Measurements from ENCODE around the gene CST8. TPM values are rescaled to one million over a fixed set of nuclear protein-coding genes. Genes with fewer than 3 reads are reported as not detected.

Gene CST8
- total and polyA plus RNA-seq, 2 experiments from 2014 or later, result not detected

DNA sequence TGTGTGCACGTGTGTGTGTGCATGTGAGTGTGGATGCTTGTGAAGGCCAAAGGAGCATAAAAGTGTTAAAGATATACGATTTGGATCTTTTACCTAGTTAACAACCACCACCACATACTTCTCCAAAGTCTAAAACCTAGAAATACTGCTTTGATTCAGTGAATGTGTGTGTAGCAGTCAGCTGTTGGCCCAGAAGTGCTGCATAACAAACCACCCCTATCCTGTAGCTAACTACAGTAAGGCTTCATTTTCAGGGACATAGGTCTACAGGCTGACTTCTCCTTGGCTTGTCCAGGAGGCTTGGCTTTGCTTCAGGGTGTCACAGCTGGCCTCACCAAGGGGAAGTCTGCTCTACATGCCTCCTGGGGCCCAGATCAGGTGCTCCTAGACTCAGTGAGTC, 2.4 kb upstream of the CST8 start (continued):
- TF ChIP-seq NANOG (IDR thresholded peaks at IDR 0.05; ENCODE audit: borderline replicate concordance) (no peak), POLR2AphosphoS5 (IDR thresholded peaks at IDR 0.05; ENCODE audit: low read depth) (no peak), CREB1 (CRISPR knock-in tag; IDR thresholded peaks at IDR 0.05; ENCODE audit: low read depth) (no peak), ZNF114 (CRISPR knock-in tag; IDR thresholded peaks at IDR 0.05) (no peak), EZH2 (IDR thresholded peaks at IDR 0.05; ENCODE audit: low read depth, unreplicated experiment) (no peak), JUNB (IDR thresholded peaks at IDR 0.05; ENCODE audit: unreplicated experiment) (no peak)
- TF ChIP-seq, protein P1, sequence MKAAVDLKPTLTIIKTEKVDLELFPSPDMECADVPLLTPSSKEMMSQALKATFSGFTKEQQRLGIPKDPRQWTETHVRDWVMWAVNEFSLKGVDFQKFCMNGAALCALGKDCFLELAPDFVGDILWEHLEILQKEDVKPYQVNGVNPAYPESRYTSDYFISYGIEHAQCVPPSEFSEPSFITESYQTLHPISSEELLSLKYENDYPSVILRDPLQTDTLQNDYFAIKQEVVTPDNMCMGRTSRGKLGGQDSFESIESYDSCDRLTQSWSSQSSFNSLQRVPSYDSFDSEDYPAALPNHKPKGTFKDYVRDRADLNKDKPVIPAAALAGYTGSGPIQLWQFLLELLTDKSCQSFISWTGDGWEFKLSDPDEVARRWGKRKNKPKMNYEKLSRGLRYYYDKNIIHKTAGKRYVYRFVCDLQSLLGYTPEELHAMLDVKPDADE (IDR thresholded peaks at IDR 0.05), result no peak

DNA sequence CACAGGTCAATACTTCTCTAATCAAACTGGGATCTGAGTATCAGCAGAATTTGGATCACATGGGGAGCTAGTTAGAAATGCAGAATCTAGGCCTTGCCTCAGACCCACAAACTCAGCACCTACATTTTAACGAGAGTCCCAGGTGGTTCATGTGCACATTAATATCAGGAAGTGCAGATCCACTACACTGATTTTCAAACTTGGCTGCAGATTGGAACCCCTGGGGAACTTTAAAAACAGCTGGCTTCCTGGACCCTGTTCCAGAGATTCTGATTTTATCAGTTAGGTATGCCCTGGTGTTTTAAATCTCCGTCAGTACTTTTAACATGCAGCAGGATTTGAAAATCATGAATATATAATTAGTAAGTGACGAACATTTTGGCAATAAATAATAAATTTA, 1.9 kb upstream of the CST8 start:
- Mint-ChIP-seq H3K27ac (no peak overlapping the region), H3K4me3 (no peak overlapping the region), H3K9me3 (no peaks in the 10 kb centered on the region; the same call in 2 of the 3 replicates), H3K27me3 (ENCODE audit: insufficient read depth, low read depth, poor library complexity) (peaks cover 6% of the 10 kb centered on the region), H3K36me3 (ENCODE audit: low read depth) (no peaks in the 10 kb centered on the region; the same call in 2 of the 3 replicates), H3K4me1 (peaks cover 9% of the 10 kb centered on the region)
- Histone ChIP-seq H3K27me3 (ENCODE audit: insufficient read depth) (no peaks in the 10 kb centered on the region), H4K20me1 (replicated peaks; ENCODE audit: insufficient read depth) (no peaks in the 10 kb centered on the region), H3K9me2 (ENCODE audit: insufficient read depth) (peaks cover 21% of the 10 kb centered on the region), H3K36me3 (ENCODE audit: insufficient read depth) (no peaks in the 10 kb centered on the region), H3K4me3 (no peak overlapping the region), H3K4me1 (ENCODE audit: insufficient read depth) (no peaks in the 10 kb centered on the region), H3K79me2 (replicated peaks; ENCODE audit: insufficient read depth) (no peaks in the 10 kb centered on the region), H3K4me2 (no peak overlapping the region), H3K27ac (ENCODE audit: low read depth) (no peak overlapping the region), H3F3A (replicated peaks; ENCODE audit: low read depth) (no peaks in the 10 kb centered on the region), H2AFZ (no peak overlapping the region)
- no peak for ATAC-seq
- DNase-seq (ENCODE audit: low spot score), result no peak
- TF ChIP-seq ZNF331 (CRISPR knock-in tag; IDR thresholded peaks at IDR 0.05; ENCODE audit: low read depth) (no peak), JUNB (IDR thresholded peaks at IDR 0.05; ENCODE audit: unreplicated experiment) (no peak), EZH2phosphoT487 (IDR thresholded peaks at IDR 0.05; ENCODE audit: unreplicated experiment) (no peak), EZH2 (IDR thresholded peaks at IDR 0.05; ENCODE audit: low read depth, unreplicated experiment) (no peak), CREB1 (CRISPR knock-in tag; IDR thresholded peaks at IDR 0.05; ENCODE audit: low read depth) (no peak)
- TF ChIP-seq, protein P2, sequence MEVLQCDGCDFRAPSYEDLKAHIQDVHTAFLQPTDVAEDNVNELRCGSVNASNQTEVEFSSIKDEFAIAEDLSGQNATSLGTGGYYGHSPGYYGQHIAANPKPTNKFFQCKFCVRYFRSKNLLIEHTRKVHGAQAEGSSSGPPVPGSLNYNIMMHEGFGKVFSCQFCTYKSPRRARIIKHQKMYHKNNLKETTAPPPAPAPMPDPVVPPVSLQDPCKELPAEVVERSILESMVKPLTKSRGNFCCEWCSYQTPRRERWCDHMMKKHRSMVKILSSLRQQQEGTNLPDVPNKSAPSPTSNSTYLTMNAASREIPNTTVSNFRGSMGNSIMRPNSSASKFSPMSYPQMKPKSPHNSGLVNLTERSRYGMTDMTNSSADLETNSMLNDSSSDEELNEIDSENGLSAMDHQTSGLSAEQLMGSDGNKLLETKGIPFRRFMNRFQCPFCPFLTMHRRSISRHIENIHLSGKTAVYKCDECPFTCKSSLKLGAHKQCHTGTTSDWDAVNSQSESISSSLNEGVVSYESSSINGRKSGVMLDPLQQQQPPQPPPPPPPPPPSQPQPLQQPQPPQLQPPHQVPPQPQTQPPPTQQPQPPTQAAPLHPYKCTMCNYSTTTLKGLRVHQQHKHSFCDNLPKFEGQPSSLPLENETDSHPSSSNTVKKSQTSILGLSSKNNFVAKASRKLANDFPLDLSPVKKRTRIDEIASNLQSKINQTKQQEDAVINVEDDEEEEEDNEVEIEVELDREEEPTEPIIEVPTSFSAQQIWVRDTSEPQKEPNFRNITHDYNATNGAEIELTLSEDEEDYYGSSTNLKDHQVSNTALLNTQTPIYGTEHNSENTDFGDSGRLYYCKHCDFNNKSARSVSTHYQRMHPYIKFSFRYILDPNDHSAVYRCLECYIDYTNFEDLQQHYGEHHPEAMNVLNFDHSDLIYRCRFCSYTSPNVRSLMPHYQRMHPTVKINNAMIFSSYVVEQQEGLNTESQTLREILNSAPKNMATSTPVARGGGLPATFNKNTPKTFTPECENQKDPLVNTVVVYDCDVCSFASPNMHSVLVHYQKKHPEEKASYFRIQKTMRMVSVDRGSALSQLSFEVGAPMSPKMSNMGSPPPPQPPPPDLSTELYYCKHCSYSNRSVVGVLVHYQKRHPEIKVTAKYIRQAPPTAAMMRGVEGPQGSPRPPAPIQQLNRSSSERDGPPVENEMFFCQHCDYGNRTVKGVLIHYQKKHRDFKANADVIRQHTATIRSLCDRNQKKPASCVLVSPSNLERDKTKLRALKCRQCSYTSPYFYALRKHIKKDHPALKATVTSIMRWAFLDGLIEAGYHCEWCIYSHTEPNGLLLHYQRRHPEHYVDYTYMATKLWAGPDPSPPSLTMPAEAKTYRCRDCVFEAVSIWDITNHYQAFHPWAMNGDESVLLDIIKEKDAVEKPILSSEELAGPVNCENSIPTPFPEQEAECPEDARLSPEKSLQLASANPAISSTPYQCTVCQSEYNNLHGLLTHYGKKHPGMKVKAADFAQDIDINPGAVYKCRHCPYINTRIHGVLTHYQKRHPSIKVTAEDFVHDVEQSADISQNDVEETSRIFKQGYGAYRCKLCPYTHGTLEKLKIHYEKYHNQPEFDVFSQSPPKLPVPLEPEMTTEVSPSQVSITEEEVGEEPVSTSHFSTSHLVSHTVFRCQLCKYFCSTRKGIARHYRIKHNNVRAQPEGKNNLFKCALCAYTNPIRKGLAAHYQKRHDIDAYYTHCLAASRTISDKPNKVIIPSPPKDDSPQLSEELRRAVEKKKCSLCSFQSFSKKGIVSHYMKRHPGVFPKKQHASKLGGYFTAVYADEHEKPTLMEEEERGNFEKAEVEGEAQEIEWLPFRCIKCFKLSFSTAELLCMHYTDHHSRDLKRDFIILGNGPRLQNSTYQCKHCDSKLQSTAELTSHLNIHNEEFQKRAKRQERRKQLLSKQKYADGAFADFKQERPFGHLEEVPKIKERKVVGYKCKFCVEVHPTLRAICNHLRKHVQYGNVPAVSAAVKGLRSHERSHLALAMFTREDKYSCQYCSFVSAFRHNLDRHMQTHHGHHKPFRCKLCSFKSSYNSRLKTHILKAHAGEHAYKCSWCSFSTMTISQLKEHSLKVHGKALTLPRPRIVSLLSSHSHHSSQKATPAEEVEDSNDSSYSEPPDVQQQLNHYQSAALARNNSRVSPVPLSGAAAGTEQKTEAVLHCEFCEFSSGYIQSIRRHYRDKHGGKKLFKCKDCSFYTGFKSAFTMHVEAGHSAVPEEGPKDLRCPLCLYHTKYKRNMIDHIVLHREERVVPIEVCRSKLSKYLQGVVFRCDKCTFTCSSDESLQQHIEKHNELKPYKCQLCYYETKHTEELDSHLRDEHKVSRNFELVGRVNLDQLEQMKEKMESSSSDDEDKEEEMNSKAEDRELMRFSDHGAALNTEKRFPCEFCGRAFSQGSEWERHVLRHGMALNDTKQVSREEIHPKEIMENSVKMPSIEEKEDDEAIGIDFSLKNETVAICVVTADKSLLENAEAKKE (CRISPR knock-in tag; IDR thresholded peaks at IDR 0.05), result no peak
- TF ChIP-seq, protein P1 (IDR thresholded peaks at IDR 0.05), result no peak
- TF ChIP-seq, protein P3, sequence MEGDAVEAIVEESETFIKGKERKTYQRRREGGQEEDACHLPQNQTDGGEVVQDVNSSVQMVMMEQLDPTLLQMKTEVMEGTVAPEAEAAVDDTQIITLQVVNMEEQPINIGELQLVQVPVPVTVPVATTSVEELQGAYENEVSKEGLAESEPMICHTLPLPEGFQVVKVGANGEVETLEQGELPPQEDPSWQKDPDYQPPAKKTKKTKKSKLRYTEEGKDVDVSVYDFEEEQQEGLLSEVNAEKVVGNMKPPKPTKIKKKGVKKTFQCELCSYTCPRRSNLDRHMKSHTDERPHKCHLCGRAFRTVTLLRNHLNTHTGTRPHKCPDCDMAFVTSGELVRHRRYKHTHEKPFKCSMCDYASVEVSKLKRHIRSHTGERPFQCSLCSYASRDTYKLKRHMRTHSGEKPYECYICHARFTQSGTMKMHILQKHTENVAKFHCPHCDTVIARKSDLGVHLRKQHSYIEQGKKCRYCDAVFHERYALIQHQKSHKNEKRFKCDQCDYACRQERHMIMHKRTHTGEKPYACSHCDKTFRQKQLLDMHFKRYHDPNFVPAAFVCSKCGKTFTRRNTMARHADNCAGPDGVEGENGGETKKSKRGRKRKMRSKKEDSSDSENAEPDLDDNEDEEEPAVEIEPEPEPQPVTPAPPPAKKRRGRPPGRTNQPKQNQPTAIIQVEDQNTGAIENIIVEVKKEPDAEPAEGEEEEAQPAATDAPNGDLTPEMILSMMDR (conservative IDR thresholded peaks at IDR 0.05; ENCODE audit: low read depth in 2 of 2), result no peak

Measured in GM23338 (cell line).